CD4-positive, alpha-beta T cell treated with Interleukin-6 at 100 ng/mL for 8 hours (primary cell): Measurements from ENCODE around the gene GSTM3.
"Not testable (repeated sequence)": the region's sequence is repeated elsewhere in the genome, so short reads cannot be mapped to it uniquely, and the experiment has no call there.

ENCODE experiments used
- DNase-seq: peaks from one replicate; pipeline ENCODE4 v3.0.0-alpha.2; 2020; ENCODE audit warnings: mixed read lengths, low spot score

The GSTM3 gene

GRCh38 chr1:109697066-109697465, 43.8 kb downstream of the GSTM3 start:
- no peak for DNase-seq

GRCh38 chr1:109695138-109695537, 45.7 kb downstream of the GSTM3 start:
- not testable (repeated sequence) for DNase-seq

GRCh38 chr1:109694400-109694799, 46.4 kb downstream of the GSTM3 start:
- DNase-seq: not testable (repeated sequence)

GRCh38 chr1:109691759-109692158, 49.1 kb downstream of the GSTM3 start:
- DNase-seq: no peak

DNA sequence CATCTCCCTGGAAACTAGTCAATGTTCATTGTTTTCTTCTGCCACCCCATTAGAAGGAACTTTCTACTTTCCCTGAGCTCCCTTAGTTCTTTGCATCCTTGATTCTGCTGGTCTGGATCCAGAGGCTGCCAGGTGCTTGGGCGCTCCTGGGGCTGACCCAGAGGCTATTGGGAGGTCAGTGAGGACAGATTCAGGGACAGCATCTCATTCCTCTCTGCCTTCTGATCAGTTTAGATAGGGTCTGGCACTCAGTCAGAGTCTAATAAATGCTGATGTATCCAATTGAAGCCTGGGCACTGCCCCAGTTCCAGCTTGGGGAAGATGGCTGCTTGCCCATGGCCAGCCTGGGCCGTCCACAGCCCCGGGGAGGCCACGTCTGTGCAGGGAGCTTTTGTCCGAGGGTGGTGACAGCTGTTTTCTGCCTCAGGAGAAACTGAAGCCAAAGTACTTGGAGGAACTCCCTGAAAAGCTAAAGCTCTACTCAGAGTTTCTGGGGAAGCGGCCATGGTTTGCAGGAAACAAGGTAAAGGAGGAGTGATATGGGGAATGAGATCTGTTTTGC, 50.9 kb downstream of the GSTM3 start:
- DNase-seq: no peak

DNA sequence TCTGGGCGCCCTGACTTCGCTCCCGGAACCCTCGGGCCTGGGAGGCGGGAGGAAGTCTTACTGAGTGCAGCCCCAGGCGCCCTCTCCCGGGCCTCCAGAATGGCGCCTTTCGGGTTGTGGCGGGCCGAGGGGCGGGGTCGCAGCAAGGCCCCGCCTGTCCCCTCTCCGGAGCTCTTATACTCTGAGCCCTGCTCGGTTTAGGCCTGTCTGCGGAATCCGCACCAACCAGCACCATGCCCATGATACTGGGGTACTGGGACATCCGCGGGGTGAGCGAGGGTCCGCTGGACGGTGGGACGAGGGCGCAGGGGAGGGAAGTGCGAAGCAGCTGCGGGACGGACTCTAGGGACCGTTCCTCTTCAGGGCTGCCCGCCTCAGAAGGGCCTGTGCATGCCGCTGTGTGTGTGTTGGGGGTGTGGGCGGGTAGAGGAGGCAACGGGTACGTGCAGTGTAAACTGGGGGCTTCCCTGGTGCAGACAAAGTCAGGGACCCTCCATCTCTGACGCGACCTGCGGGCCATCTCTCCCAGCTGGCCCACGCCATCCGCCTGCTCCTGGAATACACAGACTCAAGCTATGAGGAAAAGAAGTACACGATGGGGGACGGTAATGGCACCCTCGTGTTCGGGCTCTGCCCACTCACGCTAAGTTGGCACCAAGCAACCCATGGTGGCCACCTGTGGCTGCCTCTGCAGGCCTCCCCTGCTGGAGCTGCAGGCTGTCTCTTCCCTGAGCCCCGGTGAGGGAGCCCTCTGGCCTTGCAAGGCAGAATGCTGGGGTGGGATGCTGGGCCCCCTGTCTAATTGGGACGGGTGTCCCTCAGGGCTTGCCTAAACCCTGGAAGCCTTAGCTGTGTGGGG, 53.0 kb downstream of the GSTM3 start, which contains the start of gene GSTM1:
Gene GSTM1 (plus strand): TSS at position 177 of the 859 bp plus-strand sequence. CDS start 57 bp downstream, at position 234.
- no peak for DNase-seq

GRCh38 chr1:109687109-109687508, 53.7 kb downstream of the GSTM3 start:
- DNase-seq: not testable (repeated sequence)

DNA sequence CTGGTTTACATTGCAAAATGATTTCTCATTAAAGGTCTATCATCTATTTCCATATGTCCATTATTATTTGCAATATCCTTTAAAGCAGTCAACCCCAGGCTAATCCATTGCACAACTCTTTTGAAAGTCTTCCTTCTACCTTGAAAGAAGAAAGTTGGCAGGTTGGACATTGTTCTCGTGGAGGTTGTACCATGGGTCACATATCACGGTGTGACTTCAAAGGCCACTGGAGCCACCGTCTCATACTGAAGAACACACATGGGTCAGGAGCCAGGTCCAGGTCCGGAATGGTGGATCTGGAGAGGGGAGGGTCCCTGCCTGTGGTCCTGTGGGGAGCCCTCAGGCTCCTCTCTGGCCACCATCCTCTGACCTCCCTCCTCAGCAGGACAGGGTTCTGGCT, 54.9 kb downstream of the GSTM3 start:
- not testable (repeated sequence) for DNase-seq

- DNase-seq: not testable (repeated sequence)
Measured at GRCh38 chr1:109685399-109685798, 55.4 kb downstream of the GSTM3 start.

GRCh38 chr1:109684777-109685176, 56.1 kb downstream of the GSTM3 start:
- DNase-seq: not testable (repeated sequence)
